Skeletal muscle satellite cell (primary cell): ENCODE results near the gene PAEP.
"Not testable (repeated sequence)": the region's sequence is repeated elsewhere in the genome, so short reads cannot be mapped to it uniquely, and the experiment has no call there.

ENCODE experiments used
- H3K27me3 ChIP-seq: 2 replicates; pipeline ENCODE4 v1.7.0; 2013; ENCODE audit warnings: low read length; ENCODE audit not compliant: control insufficient read depth, insufficient read depth
- H3K36me3 ChIP-seq: 2 replicates; pipeline ENCODE4 v1.7.0; 2013; ENCODE audit warnings: mild to moderate bottlenecking, control low read depth, low read length; ENCODE audit not compliant: insufficient read depth
- H3K4me1 ChIP-seq: 2 replicates; pipeline ENCODE4 v1.7.0; 2013; ENCODE audit warnings: low read length; ENCODE audit not compliant: control insufficient read depth, insufficient read depth
- H3K4me2 ChIP-seq: 2 replicates; pipeline ENCODE4 v1.7.0; 2013; ENCODE audit warnings: mild to moderate bottlenecking, low read length
- H3K4me3 ChIP-seq: 2 replicates; pipeline ENCODE4 v1.7.0; 2013; ENCODE audit warnings: low read length
- H3K9ac ChIP-seq: 2 replicates; pipeline ENCODE4 v1.7.0; 2013; ENCODE audit warnings: mild to moderate bottlenecking, low read depth, low read length, moderate library complexity
- H3K9me3 ChIP-seq: replicated peaks from 2 replicates; pipeline ENCODE4 v1.7.0; 2013; ENCODE audit warnings: mild to moderate bottlenecking, control low read depth, low read length

The PAEP gene

GRCh38 chr9:135546792-135547617 is 14.6 kb upstream of the PAEP start:
- H3K9ac ChIP-seq, H3K27me3 ChIP-seq, H3K4me1 ChIP-seq, H3K4me3 ChIP-seq, H3K9me3 ChIP-seq, H3K36me3 ChIP-seq, H3K4me2 ChIP-seq: not testable (repeated sequence)

GRCh38 chr9:135547756-135548736 is 13.5 kb upstream of the PAEP start:
- no peaks in the 10 kb centered on the region for H3K27me3 ChIP-seq
- no peaks in the 10 kb centered on the region for H3K4me1 ChIP-seq
- H3K9ac ChIP-seq, result no peak overlapping the region
- no peaks in the 10 kb centered on the region for H3K36me3 ChIP-seq
- H3K4me2 ChIP-seq, result no peak overlapping the region
- H3K4me3 ChIP-seq, result no peak overlapping the region
- H3K9me3 ChIP-seq, result no peaks in the 10 kb centered on the region

GRCh38 chr9:135549478-135550343 is 11.8 kb upstream of the PAEP start:
- not testable (repeated sequence) for H3K4me2 ChIP-seq, H3K9ac ChIP-seq

GRCh38 chr9:135550344-135550918 is 11.1 kb upstream of the PAEP start:
- Histone ChIP-seq H3K36me3 (no peaks in the 10 kb centered on the region), H3K27me3 (no peaks in the 10 kb centered on the region), H3K9ac (no peak overlapping the region)

More at GRCh38 chr9:135549478-135550343, 11.8 kb upstream of the PAEP start:
- H3K9me3 ChIP-seq, H3K27me3 ChIP-seq, H3K4me3 ChIP-seq, H3K4me1 ChIP-seq, H3K36me3 ChIP-seq: not testable (repeated sequence)

GRCh38 chr9:135551031-135551430 is 10.5 kb upstream of the PAEP start:
- no peak overlapping the region for H3K4me3 ChIP-seq
- H3K4me1 ChIP-seq, result no peaks in the 10 kb centered on the region
- no peaks in the 10 kb centered on the region for H3K27me3 ChIP-seq
- H3K9me3 ChIP-seq, result no peaks in the 10 kb centered on the region
- no peak overlapping the region for H3K9ac ChIP-seq
- H3K4me2 ChIP-seq, result no peak overlapping the region
- no peaks in the 10 kb centered on the region for H3K36me3 ChIP-seq

More at GRCh38 chr9:135550344-135550918, 11.1 kb upstream of the PAEP start:
- no peaks in the 10 kb centered on the region for H3K9me3 ChIP-seq
- H3K4me1 ChIP-seq, result no peaks in the 10 kb centered on the region
- H3K4me3 ChIP-seq, result no peak overlapping the region
- H3K4me2 ChIP-seq, result no peak overlapping the region

- Histone ChIP-seq H3K27me3 (no peaks in the 10 kb centered on the region), H3K36me3 (no peaks in the 10 kb centered on the region), H3K4me1 (no peaks in the 10 kb centered on the region), H3K4me3 (no peak overlapping the region), H3K9me3 (no peaks in the 10 kb centered on the region), H3K4me2 (no peak overlapping the region), H3K9ac (no peak overlapping the region)
Measured at GRCh38 chr9:135551456-135551855, 10.1 kb upstream of the PAEP start.

GRCh38 chr9:135552021-135552697 is 9.4 kb upstream of the PAEP start:
- Histone ChIP-seq H3K4me3 (no peak overlapping the region), H3K4me1 (no peaks in the 10 kb centered on the region), H3K27me3 (no peaks in the 10 kb centered on the region), H3K9me3 (no peaks in the 10 kb centered on the region), H3K36me3 (no peaks in the 10 kb centered on the region), H3K4me2 (no peak overlapping the region), H3K9ac (no peak overlapping the region)

- no peaks in the 10 kb centered on the region for H3K27me3 ChIP-seq
- H3K9me3 ChIP-seq, result no peaks in the 10 kb centered on the region
- no peak overlapping the region for H3K4me2 ChIP-seq
- no peaks in the 10 kb centered on the region for H3K4me1 ChIP-seq
- no peaks in the 10 kb centered on the region for H3K36me3 ChIP-seq
- no peak overlapping the region for H3K9ac ChIP-seq
- no peak overlapping the region for H3K4me3 ChIP-seq
Measured at GRCh38 chr9:135552698-135553171, 8.8 kb upstream of the PAEP start.

- Histone ChIP-seq H3K36me3 (no peaks in the 10 kb centered on the region), H3K27me3 (no peaks in the 10 kb centered on the region), H3K4me1 (no peaks in the 10 kb centered on the region)
Measured at GRCh38 chr9:135554718-135555117, 6.8 kb upstream of the PAEP start.

GRCh38 chr9:135555203-135555602 is 6.4 kb upstream of the PAEP start:
- Histone ChIP-seq H3K4me1 (no peaks in the 10 kb centered on the region), H3K27me3 (no peaks in the 10 kb centered on the region), H3K9me3 (no peaks in the 10 kb centered on the region), H3K9ac (no peak overlapping the region), H3K36me3 (no peaks in the 10 kb centered on the region), H3K4me2 (no peak overlapping the region), H3K4me3 (no peak overlapping the region)

More at GRCh38 chr9:135554718-135555117, 6.8 kb upstream of the PAEP start:
- H3K9ac ChIP-seq, result no peak overlapping the region
- H3K9me3 ChIP-seq, result no peaks in the 10 kb centered on the region
- no peak overlapping the region for H3K4me2 ChIP-seq
- H3K4me3 ChIP-seq, result no peak overlapping the region
